ENCODE results near the gene AQR. TPM values are rescaled to one million over a fixed set of nuclear protein-coding genes. Genes with fewer than 3 reads are reported as not detected.

Gene AQR
- 10 to 100 TPM; 24.7 to 41.3 TPM for total RNA-seq
- polyA plus RNA-seq = 10 to 100 TPM in 1 of 2 donors, 1 to 10 TPM in 1; 9.2 to 14.5 TPM
- long read RNA-seq, donor 1, full-length matches to known transcripts = 8 of 8 reads
- long read RNA-seq, donor 1, partial matches to known transcripts = 0 of 8 reads
- long read RNA-seq, donor 1, other reads (novel, unspliced or antisense) = 0 of 8 reads
- long read RNA-seq, donor 2, partial matches to known transcripts = 0 of 3 reads
- long read RNA-seq, donor 2, other reads (novel, unspliced or antisense) = 0 of 3 reads
- long read RNA-seq, donor 3, full-length matches to known transcripts = 7 of 7 reads
- long read RNA-seq, donor 3, partial matches to known transcripts = 0 of 7 reads
- long read RNA-seq, donor 3, other reads (novel, unspliced or antisense) = 0 of 7 reads
- long read RNA-seq, donor 4, transcript AQR-205 (3 exons, 752 nt) = major isoform, 5 of 5 reads
- long read RNA-seq, donor 4, partial matches to known transcripts = 0 of 5 reads
- long read RNA-seq, donor 4, other reads (novel, unspliced or antisense) = 0 of 5 reads
- long read RNA-seq, donor 5, full-length matches to known transcripts = 10 of 10 reads
- long read RNA-seq, donor 5, partial matches to known transcripts = 0 of 10 reads
- long read RNA-seq, donor 5, other reads (novel, unspliced or antisense) = 0 of 10 reads

- DNase-seq (peak; percentile 96 to 99 (median 98)), ATAC-seq (ENCODE audit: insufficient read depth, low FRiP score) (peak; percentile 99)
- Histone ChIP-seq H3K27me3 (ENCODE audit: control insufficient read depth in 3 of 3, insufficient read depth in 3 of 3, low read length in 2 of 3) (no peaks in the 10 kb centered on the region), H3K9ac (ENCODE audit: insufficient read depth in 1 of 2, low read length in 2 of 2) (peak within 1 kb of the TSS; percentile 84 to 89), H3K27ac (ENCODE audit: low read depth in 1 of 2, low read length in 1 of 2) (peak within 1 kb of the TSS; percentile 83 to 94), H3K4me1 (ENCODE audit: control insufficient read depth in 5 of 5, insufficient read depth in 5 of 5, low read length in 5 of 5) (peaks cover 0 to 7% (median 6%) of the 10 kb centered on the region in 5 donors), H3K9me3 (ENCODE audit: control insufficient read depth in 4 of 4, insufficient read depth in 3 of 4, low read length in 3 of 4) (no peaks in the 10 kb centered on the region), H3K36me3 (ENCODE audit: control insufficient read depth in 4 of 4, insufficient read depth in 4 of 4, low read length in 4 of 4) (peaks cover 0 to 3% (median under 1%) of the 10 kb centered on the region in 4 donors), H3K4me3 (peak within 1 kb of the TSS; percentile 90)
- TF ChIP-seq CTCF (IDR thresholded peaks at IDR 0.05; ENCODE audit: control extremely low read depth, extremely low read depth) = peak; percentile 91
- WGBS, 2 donors = 0% methylated on average over 44 of the region's 44 CpGs
These were observed at the start of gene AQR for GRCh38 chr15:34969340-34970097. AQR (minus strand) TSS chr15:34969742; CDS start chr15:34969613, 129 bp downstream.

GRCh38 chr15:35014241-35014640, 44.7 kb upstream of the AQR start:
- Histone ChIP-seq H3K9me3 (ENCODE audit: control insufficient read depth in 4 of 4, insufficient read depth in 3 of 4, low read length in 3 of 4) (no peaks in the 10 kb centered on the region), H3K36me3 (ENCODE audit: control insufficient read depth in 4 of 4, insufficient read depth in 4 of 4, low read length in 4 of 4) (no peaks in the 10 kb centered on the region), H3K4me1 (ENCODE audit: control insufficient read depth in 5 of 5, insufficient read depth in 5 of 5, low read length in 5 of 5) (no peaks in the 10 kb centered on the region), H3K27ac (ENCODE audit: low read depth in 1 of 2, low read length in 1 of 2) (no peak overlapping the region), H3K4me3 (no peak overlapping the region), H3K27me3 (ENCODE audit: control insufficient read depth in 3 of 3, insufficient read depth in 3 of 3, low read length in 2 of 3) (no peaks in the 10 kb centered on the region), H3K9ac (ENCODE audit: insufficient read depth in 1 of 2, low read length in 2 of 2) (no peak overlapping the region)
- no peak for TF ChIP-seq CTCF (IDR thresholded peaks at IDR 0.05; ENCODE audit: control extremely low read depth, extremely low read depth)
- DNase-seq (no peak), ATAC-seq (ENCODE audit: insufficient read depth, low FRiP score) (no peak)

GRCh38 chr15:35013370-35013769, 43.8 kb upstream of the AQR start:
- Histone ChIP-seq H3K9ac (ENCODE audit: insufficient read depth in 1 of 2, low read length in 2 of 2) (no peak overlapping the region), H3K27ac (ENCODE audit: low read depth in 1 of 2, low read length in 1 of 2) (no peak overlapping the region), H3K27me3 (ENCODE audit: control insufficient read depth in 3 of 3, insufficient read depth in 3 of 3, low read length in 2 of 3) (no peaks in the 10 kb centered on the region), H3K4me1 (ENCODE audit: control insufficient read depth in 5 of 5, insufficient read depth in 5 of 5, low read length in 5 of 5) (no peaks in the 10 kb centered on the region), H3K36me3 (ENCODE audit: control insufficient read depth in 4 of 4, insufficient read depth in 4 of 4, low read length in 4 of 4) (no peaks in the 10 kb centered on the region), H3K9me3 (ENCODE audit: control insufficient read depth in 4 of 4, insufficient read depth in 3 of 4, low read length in 3 of 4) (no peaks in the 10 kb centered on the region), H3K4me3 (no peak overlapping the region)
- ATAC-seq (ENCODE audit: insufficient read depth, low FRiP score) (no peak), DNase-seq (no peak)
- WGBS, 2 donors = 71 to 75% methylated on average over 4 of the region's 4 CpGs
- TF ChIP-seq CTCF (IDR thresholded peaks at IDR 0.05; ENCODE audit: control extremely low read depth, extremely low read depth) = no peak
